Renal cortical epithelial cell (primary cell): Measurements from ENCODE around the gene FZR1. TPM values are rescaled to one million over a fixed set of nuclear protein-coding genes. Genes with fewer than 3 reads are reported as not detected.
"Not testable (repeated sequence)": the region's sequence is repeated elsewhere in the genome, so short reads cannot be mapped to it uniquely, and the experiment has no call there.

Source experiments
- DNase-seq: peaks from one replicate; pipeline ENCODE4 v3.0.0-alpha.2; 2011; ENCODE audit warnings: low read depth
- total RNA-seq: library from RNA; depleted of rRNA; stranded (reverse); fragments of >200 nt; gene quantifications from 2 replicates; pipeline ENCODE4 v1.2.3, GENCODE V29; 2014

The FZR1 gene
- total RNA-seq, 1 donor from 2014 or later, result 60.3 TPM

DNA sequence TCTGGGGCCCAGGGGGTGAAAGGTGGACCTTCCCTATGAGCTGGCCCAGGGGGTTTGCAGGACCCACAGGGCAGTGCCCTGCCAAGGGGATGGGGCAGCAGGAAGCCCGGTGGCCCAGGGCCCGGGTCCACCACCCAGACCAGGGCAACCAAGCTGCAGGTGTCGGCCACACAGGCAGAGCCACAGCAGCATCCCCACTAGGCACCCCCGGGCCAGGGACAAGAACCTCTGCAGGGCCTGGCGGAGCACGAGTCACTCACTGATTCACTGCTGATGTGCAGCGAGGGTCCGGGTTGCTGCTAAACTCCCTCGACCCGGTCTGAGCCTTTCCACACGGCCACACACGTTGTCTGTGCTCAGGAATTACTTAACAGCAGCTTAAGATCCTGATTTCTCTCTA is 8.8 kb downstream of the FZR1 start:
- DNase-seq, result no peak

DNA sequence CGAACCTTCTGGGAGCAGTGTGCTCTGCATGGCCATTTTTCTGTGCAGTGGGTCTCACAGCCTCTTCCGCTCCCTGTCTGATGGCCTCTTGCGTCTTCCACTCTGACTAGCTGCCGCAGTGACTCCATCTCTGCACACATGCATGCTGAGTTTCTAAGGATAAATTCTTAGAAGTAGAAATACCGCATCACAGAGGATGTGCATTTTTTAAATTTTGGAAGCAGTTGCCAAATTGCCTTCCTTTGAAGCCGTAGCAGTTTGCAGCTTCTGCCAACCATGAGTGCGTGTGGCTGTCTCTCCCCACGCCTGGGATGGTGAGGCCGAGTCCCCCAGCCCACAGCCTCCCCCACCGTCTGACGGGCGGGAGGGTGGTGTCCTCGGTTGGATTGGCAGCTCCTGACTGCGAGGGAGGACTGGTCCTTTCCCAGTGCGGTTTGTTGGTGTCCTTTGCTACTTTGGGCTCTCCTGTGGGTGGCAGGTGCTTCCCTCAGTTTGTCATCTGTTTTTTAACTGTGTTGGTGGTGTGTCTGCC is 9.8 kb downstream of the FZR1 start:
- DNase-seq, result no peak

DNA sequence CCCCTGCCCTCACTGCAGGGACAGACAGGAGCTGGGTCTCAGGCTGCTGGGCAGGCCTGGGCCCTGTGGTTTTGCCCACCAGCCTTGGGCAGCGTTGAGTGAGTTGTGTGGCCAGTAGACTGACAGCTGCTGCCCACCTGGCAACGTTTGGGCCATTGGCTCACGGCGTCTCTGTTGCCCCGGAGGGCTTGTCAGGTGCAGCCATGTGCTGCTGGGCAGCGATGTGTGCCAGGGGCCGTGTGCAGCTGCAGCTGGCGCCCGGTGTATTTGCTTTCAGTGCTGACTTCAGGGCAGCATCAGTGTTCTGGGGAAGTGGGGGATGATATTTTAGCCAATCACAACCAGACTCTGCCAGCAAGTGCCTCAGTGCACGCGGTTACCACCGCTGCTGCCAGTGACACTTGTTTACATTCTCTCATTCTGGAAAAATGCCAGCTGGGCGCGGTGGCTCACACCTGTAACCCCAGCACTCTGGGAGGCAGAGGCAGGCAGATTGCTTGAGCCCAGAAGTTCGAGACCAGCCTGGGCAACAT is 10.6 kb downstream of the FZR1 start:
- DNase-seq, result peak; percentile 36

DNA sequence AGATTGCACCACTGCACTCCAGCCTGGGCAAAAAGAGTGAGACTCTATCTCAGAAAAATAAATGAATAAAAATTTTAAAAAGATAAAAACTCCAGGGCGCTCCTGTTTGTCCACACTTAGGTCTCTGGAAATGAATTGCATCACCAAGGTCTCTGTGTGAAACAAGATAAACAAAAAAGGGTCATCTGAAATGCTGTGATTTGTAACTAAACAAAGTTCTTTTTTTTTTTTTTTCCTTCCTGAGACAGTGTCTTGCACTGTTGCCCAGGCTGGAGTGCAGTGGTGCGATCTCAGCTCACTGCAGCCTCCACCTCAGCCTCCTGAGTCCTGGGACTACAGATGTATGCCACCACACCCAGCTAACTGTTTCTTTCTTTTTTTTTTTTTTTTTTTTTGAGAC is 11.5 kb downstream of the FZR1 start:
- no peak for DNase-seq

DNA sequence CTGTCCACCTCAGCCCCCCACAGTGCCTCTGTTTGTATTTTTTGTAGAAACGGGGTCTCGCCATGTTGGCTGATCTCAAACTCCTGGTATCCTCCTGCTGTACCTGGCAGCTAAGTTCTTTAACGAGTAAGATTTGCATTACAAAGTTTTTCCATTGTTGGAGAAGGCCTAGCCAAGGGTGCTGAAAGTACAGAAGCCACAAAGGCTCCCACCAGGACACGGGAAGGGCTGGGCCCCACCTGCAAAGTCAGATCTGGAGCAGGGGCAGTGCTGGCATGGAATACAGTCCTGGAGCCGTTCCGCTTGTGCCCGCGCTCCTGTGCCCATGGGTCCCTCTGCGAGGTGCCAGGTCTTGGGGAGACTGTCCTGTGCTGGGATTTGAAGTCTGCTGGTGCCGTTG is 12.1 kb downstream of the FZR1 start:
- DNase-seq, result no peak

DNA sequence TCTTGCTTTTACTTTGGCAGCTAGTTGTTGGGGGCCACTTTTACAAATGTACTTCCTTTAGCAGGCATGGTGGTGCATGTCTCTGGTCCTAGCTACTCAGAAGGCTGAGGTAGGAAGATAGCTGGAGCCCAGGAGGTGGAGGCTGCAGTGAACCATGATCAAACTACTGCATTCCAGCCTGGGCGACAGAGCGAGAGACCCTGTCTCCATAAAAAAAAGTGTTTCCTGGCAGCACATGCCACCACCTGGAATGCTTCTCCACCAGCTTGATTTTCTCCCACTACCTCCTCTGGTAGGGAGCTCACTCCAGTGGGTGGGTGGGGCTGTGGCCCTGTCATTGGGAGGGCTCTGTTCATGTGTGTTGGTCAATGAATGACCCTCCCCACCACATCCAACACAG is 12.5 kb downstream of the FZR1 start:
- peak; percentile 23 for DNase-seq

DNA sequence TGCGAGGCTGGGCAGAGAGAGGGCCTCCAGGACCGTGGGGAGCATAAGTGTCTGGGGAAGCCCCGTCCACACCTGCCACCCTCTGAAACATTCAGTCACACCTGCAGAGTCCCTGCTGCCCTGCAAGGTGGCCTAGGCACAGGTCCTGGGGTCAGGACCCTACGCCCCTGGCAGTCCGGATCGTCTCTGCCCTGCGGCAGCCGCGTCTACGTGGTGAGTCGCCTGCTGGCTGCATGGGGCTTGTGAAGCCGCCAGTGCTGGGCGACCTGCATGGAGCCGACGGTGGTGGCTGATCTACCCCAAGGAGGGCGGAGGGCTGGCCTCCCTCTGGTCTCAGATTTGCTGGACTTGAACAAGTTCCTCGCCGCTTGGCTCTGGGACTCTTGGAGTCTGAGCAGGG is 13.0 kb downstream of the FZR1 start:
- DNase-seq, result no peak

DNA sequence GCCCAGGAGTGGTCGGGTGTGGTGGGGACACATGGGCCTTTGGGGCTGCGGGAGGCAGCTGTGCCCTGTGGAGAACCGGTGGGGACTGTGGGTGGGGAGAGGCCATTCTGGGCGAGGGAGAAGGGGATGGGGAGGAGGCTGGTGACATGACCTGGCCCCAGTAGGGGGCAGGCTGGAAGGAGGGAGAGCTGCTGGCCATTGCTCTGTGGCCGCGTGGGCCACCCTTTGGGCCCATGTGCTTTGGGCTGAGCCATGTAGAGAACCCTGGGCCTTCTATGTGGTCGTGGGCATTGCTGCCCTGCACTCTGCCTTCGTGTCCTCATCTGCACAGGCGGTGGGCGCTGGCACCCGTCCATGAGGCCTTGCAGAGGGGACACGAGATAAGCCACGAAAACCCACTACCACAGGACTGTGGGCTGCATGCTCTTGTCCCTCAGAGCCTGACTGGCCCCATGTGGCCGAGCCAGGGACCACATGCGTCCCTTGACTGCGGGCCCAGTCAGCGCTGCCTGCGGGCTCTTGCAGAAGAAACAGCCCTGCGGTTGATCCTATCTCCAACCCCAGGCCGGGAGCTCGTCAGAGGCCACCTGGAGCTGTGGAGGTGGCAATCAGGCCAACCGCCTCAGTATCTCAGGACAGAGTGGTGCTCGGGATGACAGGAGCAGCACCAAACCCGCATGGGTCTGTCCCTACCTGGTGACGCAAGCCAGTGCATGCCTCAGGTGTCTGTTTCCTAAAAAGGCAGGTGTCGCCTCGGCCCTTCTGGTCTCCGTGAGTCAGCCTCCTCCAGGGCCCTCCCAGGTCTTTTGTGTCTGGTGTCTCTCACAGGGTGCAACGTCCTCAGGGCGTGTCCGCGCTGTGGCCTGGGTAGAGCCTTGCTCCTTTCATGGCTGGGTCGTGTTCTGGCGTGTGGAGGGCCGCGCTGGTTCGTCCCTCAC is 14.3 kb downstream of the FZR1 start:
- DNase-seq, result no peak

DNA sequence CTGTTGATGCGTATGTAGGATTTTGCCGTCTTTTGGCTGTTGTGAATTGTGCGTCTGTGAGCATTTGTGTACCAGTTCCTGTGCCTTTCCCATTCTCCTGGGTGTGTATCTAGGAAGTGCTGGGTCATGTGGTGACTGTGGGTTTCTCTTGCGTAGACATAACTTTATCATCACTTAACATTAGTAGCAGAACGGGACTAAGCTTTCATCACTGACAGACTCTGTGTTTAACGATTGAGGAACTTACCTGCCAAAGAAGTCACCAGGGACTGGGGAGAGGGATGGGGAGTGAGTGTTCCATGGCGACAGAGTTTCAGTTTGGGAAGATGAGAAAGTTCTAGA is 15.0 kb downstream of the FZR1 start:
- no peak for DNase-seq

DNA sequence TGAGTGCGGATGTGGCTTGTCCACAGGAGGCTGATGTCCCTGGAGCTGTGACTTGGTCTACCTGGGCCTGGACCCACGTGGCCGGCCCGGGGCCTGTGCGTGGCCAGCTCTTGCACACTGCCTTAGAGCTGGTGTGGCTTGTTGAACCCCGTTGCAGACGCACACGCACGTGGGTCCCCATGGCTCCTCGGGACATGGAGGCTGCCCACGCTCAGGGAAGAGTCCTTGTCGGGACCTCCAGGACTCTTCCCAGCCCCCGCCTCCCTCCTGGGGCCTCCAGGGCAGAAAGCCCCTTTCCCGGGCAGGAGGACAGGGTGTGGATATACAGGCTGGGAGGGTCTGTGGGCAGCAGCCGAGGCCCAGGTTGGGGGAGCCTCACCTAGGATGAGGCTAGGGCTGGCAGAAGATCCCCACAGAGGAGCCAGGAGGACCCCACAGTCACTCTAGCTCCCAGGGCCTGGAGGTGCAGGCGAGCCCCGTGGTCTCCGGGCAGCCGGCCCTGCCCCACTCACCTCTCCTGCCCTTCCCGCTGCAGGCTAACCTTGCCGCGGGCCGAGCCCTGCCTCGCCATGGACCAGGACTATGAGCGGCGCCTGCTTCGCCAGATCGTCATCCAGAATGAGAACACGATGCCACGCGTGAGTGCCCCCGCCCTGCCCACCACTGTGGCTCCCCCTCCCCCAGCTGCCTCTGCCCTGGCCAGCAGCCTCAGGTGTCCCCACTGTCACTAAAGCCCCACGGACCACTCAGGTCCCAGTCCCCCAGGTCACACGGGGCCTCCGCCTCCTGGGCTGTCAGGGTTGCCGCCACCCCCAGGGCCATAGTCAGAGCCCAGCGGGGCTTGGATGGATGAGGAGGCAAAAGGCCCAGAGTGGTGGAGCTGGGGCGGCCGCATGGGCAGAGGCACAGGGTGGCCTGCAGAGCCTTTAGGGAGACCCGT is 16.6 kb downstream of the FZR1 start:
- no peak for DNase-seq

DNA sequence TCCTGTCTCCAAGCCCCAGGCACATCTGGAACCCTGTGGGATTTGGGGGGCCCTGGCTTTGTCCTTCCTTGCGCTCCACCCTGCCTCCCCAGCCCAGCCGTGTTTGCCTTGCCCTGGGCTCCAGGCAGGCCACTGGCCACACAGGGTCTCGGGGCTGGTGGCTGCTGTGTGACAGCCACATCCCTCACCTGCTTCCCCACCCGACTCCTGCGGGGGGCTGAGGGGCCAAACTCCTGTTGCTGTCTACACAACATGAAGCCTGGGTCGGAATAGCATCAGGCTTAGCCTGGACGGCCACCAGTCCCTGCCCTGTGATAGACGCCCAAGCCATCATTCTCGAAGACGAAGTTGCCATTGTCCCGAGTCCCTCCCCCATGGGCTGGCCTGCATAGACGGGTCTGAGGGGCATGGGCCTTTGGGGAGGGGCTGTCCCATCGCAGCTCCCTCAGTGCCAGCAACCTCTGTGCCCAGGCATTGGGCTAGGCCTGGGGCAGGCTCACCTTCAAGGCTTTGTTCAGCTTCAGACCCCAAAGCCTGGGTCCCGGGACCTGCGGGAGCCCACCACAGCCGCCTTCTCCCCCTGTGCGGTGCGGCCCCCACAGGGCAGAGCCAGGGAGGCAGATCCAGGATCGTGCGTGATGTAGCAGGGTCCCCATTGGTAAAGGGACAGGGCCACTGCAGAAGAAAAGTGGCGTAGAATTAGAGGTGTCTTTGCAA is 17.4 kb downstream of the FZR1 start:
- no peak for DNase-seq

DNA sequence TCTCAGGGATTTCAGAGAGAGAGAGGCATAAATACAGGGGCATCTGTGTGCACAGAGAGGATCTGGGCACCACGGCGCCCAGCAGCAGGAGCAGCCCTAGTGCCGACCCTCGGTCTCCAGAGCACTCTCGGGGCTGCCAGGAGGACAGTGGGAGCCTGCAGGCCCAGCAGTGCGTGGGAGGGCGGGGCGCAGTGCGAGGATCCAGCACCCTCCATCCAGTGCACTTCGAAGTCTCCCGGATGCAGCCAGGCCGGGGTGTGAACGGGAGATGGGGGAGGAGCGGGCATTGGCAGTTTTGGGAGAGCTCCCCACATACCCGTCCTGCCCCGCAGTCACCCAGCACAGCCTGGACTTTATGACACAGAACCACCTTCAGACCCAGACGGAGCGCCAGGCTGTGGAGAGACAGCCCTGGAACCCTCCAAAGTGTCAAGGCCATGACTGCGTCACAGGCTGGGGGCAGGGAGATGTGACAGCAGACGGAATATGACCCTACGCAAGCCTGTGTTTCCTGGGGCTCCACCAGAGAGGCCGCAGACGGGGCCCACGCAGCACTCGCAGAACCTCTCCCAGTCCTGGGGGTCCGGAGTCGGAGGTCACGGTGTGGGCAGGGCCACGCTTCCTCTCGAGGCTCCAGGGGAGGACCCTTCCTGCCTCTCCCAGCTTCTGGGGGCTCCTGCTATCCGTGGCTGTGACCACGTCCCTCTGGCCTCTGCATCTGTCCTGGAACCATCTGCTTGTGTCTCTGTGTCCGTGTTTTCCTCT is 18.1 kb downstream of the FZR1 start:
- no peak for DNase-seq

DNA sequence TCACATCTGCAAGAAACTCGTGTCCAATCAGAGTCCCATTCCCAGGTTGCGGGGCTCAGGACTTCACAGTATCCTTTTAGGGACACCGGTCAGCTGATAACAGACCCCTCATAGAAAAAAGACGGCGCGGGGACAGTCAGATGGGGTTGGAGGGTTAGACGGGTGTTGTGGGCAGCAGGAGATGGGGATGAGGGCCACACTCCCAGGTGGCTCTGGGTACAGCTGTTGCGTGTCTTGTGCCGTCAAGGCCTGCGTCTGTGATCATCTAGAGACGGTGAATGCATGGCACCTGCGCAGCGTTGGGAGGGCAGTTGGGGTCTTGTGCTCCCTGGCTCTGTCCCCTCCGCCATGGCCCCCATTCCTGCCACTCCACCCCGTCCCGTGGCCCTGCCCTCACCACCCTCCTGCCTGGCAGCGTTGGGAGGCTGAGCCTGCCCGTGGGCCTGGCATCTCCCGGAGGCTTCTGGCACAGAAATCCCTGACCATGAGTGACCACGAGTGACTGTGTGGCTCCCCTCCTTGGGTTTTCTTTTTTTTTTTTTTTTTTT is 18.9 kb downstream of the FZR1 start:
- DNase-seq, result no peak

DNA sequence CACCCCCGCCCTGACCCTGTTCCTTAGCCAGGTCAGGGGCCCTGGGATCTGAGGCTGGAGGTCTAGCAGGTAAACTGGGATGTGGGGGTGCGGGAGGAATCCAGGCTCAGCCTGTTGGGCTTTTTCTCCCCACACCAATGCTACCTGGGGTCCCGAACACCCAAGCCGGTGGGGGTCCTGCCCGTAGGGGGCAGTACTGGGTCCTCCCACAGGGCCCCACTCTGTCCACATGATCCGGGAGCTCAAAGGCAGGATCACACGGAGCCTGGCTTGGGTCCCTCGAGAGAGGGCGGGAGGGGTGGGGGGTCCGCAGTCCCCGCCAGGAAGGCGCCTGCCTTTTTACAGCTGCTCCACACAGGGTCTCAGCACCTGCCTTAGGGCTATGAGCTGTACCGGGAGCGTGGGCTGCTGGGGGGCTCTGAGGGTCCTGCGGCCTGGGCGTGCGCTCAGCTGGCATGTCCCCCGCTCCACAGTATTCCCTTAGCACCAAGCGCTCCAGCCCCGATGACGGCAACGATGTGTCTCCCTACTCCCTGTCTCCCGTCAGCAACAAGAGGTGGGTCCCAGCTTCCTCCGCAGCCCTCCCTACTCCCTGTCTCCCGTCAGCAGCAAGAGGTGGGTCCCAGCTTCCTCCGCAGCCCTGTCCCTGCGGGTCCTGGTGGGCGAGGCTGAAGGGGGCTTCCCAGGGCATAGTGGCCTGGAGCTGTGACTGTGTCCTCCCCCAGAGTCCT is 20.6 kb downstream of the FZR1 start:
- no peak for DNase-seq

DNA sequence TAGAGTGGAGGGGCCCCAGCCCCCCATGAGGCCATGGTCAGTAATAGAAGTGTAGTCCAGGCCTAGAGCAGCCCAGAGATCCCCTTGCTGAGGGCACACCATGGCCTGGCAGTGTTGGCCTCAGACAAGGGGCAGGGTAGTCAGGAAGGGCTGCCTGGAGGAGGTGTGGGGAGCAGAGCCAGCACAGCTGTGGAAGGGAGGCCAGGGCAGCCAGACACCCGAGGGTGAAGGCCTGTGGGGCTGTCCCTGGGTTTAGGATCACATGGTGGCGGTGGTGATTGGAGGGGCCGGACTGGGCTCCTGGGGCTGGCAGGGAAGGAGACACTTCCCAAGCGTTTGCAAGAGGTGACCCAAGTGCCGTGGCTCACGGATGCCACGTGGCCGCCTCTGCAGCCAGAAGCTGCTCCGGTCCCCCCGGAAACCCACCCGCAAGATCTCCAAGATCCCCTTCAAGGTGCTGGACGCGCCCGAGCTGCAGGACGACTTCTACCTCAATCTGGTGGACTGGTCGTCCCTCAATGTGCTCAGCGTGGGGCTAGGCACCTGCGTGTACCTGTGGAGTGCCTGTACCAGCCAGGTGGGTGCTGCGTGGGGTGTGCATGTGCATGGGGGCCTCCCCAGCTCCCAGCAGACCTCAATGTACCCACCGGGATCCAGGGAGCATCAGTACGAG is 21.3 kb downstream of the FZR1 start:
- DNase-seq, result no peak

DNA sequence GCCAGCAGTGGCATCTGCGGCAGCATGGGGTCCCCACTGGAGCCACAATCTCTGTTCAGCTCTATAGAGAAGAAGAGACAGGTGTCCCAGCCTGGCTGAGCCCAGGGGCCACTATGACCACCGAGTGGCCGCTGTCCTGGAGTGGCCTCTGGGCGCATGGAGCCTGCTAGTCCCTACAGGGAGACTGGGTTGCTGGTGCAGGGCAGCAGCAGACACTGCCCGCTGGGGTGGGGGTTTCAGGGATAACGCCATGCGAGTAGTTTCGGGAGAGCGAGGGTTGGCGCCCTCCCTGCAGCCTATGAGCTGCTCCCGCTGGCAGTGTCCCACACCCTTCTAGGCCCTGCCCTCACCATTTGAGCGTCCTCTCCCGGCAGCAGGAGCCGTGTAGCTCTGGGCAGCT is 22.0 kb downstream of the FZR1 start:
- DNase-seq, result no peak

DNA sequence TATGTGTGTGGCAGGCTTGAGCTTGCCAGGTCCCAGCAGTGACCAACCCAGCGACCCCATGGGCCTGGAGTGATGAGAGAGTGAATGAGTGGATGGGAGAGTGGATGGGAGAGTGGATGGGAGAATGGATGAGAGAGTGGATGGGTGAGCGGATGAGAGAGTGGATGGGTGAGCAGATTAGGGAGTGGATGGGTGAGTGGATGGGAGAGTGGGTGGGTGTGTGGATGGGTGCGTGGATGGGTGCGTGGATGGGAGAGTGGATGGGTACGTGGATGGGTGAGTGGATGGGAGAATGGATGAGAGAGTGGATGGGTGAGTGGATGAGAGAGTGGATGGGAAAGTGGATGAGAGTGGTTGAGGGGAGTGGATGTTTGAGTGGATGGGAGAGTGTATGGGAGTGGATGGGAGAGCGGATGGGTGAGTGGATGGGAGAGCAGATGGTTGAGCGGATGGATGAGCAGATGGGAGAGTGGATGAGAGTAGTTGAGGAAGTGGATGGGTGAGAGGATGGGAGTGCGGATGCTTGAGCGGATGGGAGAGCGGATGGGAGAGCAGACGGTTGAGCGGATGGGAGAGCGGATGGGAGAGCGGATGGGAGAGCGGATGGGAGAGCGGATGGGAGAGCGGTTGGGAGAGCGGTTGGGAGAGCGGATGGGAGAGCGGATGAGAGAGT is 22.6 kb downstream of the FZR1 start:
- DNase-seq, result no peak

DNA sequence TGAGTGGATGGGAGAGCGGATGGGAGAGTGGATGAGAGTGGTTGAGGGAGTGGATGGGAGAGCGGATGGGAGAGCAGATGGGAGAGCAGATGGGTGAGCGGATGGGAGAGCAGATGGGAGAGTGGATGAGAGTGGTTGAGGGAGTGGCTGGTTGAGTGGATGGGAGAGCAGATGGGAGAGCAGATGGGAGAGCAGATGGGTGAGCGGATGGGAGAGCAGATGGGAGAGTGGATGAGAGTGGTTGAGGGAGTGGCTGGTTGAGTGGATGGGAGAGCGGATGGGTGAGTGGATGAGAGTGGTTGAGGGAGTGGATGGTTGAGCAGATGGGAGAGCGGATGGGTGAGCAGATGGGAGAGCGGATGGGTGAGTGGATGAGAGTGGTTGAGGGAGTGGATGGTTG is 23.2 kb downstream of the FZR1 start:
- not testable (repeated sequence) for DNase-seq

DNA sequence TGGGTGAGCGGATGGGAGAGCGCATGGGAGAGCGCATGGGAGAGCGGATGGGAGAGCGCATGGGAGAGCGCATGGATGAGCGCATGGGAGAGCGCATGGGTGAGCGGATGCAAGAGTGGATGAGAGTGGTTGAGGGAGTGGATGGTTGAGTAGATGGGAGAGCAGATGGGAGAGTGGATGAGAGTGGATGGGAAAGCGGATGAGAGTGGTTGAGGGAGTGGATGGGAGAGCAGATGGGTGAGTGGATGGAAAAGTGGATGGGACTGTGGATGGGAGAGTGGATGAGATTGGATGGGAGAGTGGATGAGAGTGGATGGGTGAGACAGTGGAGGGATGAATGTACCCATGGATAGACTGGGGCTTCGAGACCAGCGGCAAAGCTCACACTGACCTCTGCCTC is 24.3 kb downstream of the FZR1 start:
- no peak for DNase-seq
